Ovary (tissue), 9 donors: Measurements from ENCODE around the gene MT1F. TPM values are rescaled to one million over a fixed set of nuclear protein-coding genes. Genes with fewer than 3 reads are reported as not detected.

Experiments used
- DNase-seq, 5 donors: peaks; one replicate each; pipeline ENCODE4 v3.0.0-alpha.2; 2019 to 2020
- H3K27ac ChIP-seq, 2 donors: fragments of 200-600 bp; one replicate each; pipeline versions ENCODE4 v1.5.1 to v1.8.0; 2019 to 2022
- H3K27me3 ChIP-seq: fragments of 200-600 bp; one replicate; pipeline ENCODE4 v1.8.0; 2022
- H3K36me3 ChIP-seq: fragments of 200-600 bp; sonication (generic); one replicate; pipeline ENCODE4 v1.5.1; 2019
- H3K4me1 ChIP-seq: one replicate; pipeline ENCODE4 v1.8.1; 2013; ENCODE audit warnings: mild to moderate bottlenecking, moderate library complexity; ENCODE audit not compliant: insufficient read depth
- H3K4me3 ChIP-seq: fragments of 200-600 bp; sonication (generic); one replicate; pipeline ENCODE4 v1.5.1; 2017
- H3K9me3 ChIP-seq, 2 donors: fragments of 200-600 bp in 1 of 2; sonication (generic) in 1 of 2; one replicate each; pipeline versions ENCODE4 v1.5.1 to v1.8.1; 2013 to 2019; ENCODE audit warnings: mild to moderate bottlenecking in 1 of 2, moderate library complexity in 1 of 2
- EP300 ChIP-seq: sonication (generic); formaldehyde crosslinking; IDR thresholded peaks from one replicate; pipeline ENCODE4 v1.6.1; 2017; ENCODE audit warnings: antibody characterized with exemption
- POLR2A ChIP-seq: fragments of 450-650 bp; IDR thresholded peaks from one replicate; pipeline ENCODE4 v1.6.1; 2017; ENCODE audit warnings: antibody characterized with exemption, mild to moderate bottlenecking, moderate library complexity
- WGBS, 3 donors: extraction: QIAGEN DNeasy Blood & Tissue Kit in 1 of 3; methylation state at CpG; one replicate each; pipeline versions ENCODE4 v1.1.5 to v1.1.7; 2013 to 2017; 5-methylcytosine and 5-hydroxymethylcytosine counted together
- intact Hi-C, 4 donors: fragments of 100-400 bp; cut with DNase I; formaldehyde crosslinking; loops; one replicate each; pipeline versions ENCODE4 v1.11.0 to v1.15.1; 2022 to 2023
- polyA plus RNA-seq, 2 donors: library from polyadenylated mRNA; stranded (reverse); fragments of 200-250 nt in 1 of 2; fragments of 350-450 nt in 1 of 2; fragmentation: Illumina TruSeq in 1 of 2; extraction: RNeasy Lipid Tissue Mini Kit (QIAGEN cat#74804) in 1 of 2; gene quantifications; one replicate each; pipeline ENCODE4 v1.2.3, GENCODE V29; 2013 to 2014
- total RNA-seq, 7 donors: library from RNA; depleted of rRNA in 2 of 7; stranded (reverse); fragments of >200 nt in 2 of 7; fragmentation: NEBNext Ultra II Directional in 3 of 7; extraction: Animal tissue kit (Norgen Biotek cat#: 25700) in 3 of 7; gene quantifications; one replicate each; pipeline versions ENCODE4 v1.1.0 to v1.2.4, GENCODE V29; 2016 to 2023
- TF ChIP-seq, protein P1 (sequence below), 3 donors: fragments of 450-650 bp in 2 of 3; fragments of 200-600 bp in 1 of 3; IDR thresholded peaks; one replicate each; pipeline versions ENCODE4 v1.5.1 to v1.8.0; 2016 to 2022; ENCODE audit warnings: antibody characterized with exemption in 3 of 3, mild to moderate bottlenecking in 1 of 3
- donor health status: DM: no; HTN: no; CAD: no; lungs with moderate emphysema.
- donor health status: DM: no; HTN: no; CAD: no.
- donor health status: Bipolar disorder and iron deficiency.
- donor health status: DM: yes; HTN: yes; CAD: no.
- donor health status: DM: no; HTN: no; CAD: no.
- donor health status: DM: yes; HTN: yes; CAD: no.

MT1F gene
- total and polyA plus RNA-seq, 9 donors: 0.73 to 76.3 (median 3.2) TPM; not detected in 1

GRCh38 chr16:56681939-56682702 lies 24.4 kb downstream of the MT1F start, which contains the start of gene MT1X:
TSS of gene MT1X (plus strand) at chr16:56682470. CDS start at chr16:56682541, 71 bp downstream.
- Histone ChIP-seq H3K9me3 (no peaks in the 10 kb centered on the region), H3K4me3 (peak within 1 kb of the TSS; percentile 35), H3K36me3 (no peaks in the 10 kb centered on the region), H3K4me1 (peaks cover 14% of the 10 kb centered on the region), H3K27ac (peak within 1 kb of the TSS in 1 of 2 donors; percentile 37), H3K27me3 (no peaks in the 10 kb centered on the region)
- peak; percentile 89 to 99 (median 91) for DNase-seq
- TF ChIP-seq POLR2A (peak; percentile 90), EP300 (peak; percentile 97)
- TF ChIP-seq, protein P1, sequence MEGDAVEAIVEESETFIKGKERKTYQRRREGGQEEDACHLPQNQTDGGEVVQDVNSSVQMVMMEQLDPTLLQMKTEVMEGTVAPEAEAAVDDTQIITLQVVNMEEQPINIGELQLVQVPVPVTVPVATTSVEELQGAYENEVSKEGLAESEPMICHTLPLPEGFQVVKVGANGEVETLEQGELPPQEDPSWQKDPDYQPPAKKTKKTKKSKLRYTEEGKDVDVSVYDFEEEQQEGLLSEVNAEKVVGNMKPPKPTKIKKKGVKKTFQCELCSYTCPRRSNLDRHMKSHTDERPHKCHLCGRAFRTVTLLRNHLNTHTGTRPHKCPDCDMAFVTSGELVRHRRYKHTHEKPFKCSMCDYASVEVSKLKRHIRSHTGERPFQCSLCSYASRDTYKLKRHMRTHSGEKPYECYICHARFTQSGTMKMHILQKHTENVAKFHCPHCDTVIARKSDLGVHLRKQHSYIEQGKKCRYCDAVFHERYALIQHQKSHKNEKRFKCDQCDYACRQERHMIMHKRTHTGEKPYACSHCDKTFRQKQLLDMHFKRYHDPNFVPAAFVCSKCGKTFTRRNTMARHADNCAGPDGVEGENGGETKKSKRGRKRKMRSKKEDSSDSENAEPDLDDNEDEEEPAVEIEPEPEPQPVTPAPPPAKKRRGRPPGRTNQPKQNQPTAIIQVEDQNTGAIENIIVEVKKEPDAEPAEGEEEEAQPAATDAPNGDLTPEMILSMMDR (IDR thresholded peaks at IDR 0.05): no peak
- 1 to 2% (median 1%) methylated on average over 33 to 49 of the region's 49 CpGs for WGBS, 3 donors
- intact Hi-C loops: loop anchor here in 2 of 4 donors (1.0 to 10.0 kb wide), 2 partner anchors 74 to 97 kb away; partner anchors contain the start of genes MT2A (in 1 of the 2) and MT3 (in 1 of the 2)

DNA sequence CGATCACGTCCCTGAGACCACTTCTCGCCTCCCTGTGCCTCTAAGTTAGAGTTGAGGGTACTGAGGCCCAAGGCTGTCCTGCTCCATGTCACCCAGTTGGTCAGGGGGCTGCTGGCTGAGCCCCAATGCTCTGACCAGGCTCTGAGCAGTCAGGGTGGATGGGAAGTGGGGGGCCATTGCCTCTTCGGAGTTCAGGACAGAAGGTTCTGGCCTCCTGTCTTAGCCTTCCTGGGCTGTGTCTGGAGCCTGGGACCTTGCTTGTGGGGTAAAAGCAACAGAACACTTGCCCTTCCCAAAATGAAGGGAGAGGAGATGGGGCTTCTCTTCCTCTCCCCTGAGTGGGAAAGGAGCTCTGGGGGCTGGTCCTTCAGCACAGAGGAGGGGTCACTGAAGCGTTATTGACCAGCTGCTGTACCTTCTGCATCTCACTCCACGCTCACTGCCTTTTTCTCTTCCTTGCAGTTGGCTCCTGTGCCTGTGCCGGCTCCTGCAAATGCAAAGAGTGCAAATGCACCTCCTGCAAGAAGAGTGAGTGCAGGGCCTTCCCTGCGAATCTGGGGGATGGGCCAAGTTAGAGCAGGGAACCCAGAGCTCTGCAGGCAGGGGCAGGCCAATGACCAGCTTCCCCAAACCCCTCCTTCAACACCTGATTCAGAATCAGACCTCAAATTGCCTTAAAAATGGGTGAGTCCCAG lies 25.1 kb downstream of the MT1F start:
- Histone ChIP-seq H3K9me3 (no peaks in the 10 kb centered on the region), H3K27ac (peak overlapping the region in 1 of 2 donors; percentile 37), H3K4me1 (peaks cover 14% of the 10 kb centered on the region), H3K4me3 (peak overlapping the region; percentile 35), H3K36me3 (no peaks in the 10 kb centered on the region), H3K27me3 (no peaks in the 10 kb centered on the region)
- TF ChIP-seq EP300 (no peak), POLR2A (no peak)
- TF ChIP-seq, protein P1 (IDR thresholded peaks at IDR 0.05): no peak
- intact Hi-C loops: loop anchor here in 2 of 4 donors (1.0 to 10.0 kb wide), 2 partner anchors 75 to 98 kb away; partner anchors contain the start of genes MT2A (in 1 of the 2) and MT3 (in 1 of the 2)
- 20 to 29% (median 25%) methylated on average over 8 of the region's 8 CpGs for WGBS, 3 donors
- DNase-seq: peak in 3 of 5 donors; percentile 17 to 52 (median 30)

GRCh38 chr16:56683424-56684172 lies 25.8 kb downstream of the MT1F start:
- Histone ChIP-seq H3K27ac (no peak overlapping the region), H3K9me3 (no peaks in the 10 kb centered on the region), H3K4me3 (peak overlapping the region; percentile 35), H3K36me3 (no peaks in the 10 kb centered on the region), H3K27me3 (no peaks in the 10 kb centered on the region), H3K4me1 (peaks cover 14% of the 10 kb centered on the region)
- intact Hi-C loops: loop anchor here in 1 of 4 donors (10.0 kb wide), 1 partner anchor 99 kb away; the partner anchor contains the start of gene MT3
- DNase-seq: no peak
- 75 to 86% (median 77%) methylated on average over 5 of the region's 5 CpGs for WGBS, 3 donors
- TF ChIP-seq POLR2A: no peak
- TF ChIP-seq, protein P1 (IDR thresholded peaks at IDR 0.05): no peak
- no peak for TF ChIP-seq EP300
